Right renal pelvis (tissue), 4 donors: ENCODE data around the gene CTIF. TPM values are rescaled to one million over a fixed set of nuclear protein-coding genes. Genes with fewer than 3 reads are reported as not detected.

Source experiments
- DNase-seq, 4 donors: peaks; one replicate each; pipeline ENCODE4 v3.0.0-alpha.2; 2013; ENCODE audit warnings: low read depth in 4 of 4, low spot score in 3 of 4, missing footprints in 1 of 4
- polyA plus RNA-seq, 4 donors: library from polyadenylated mRNA; unstranded; fragments of 120-200 nt; gene quantifications; one replicate each; pipeline ENCODE4 v1.2.1, GENCODE V29; 2013; ENCODE audit not compliant: insufficient read length in 4 of 4

Gene CTIF
- polyA plus RNA-seq, 4 donors, result 19.1 to 21.8 (median 21.7) TPM

DNA sequence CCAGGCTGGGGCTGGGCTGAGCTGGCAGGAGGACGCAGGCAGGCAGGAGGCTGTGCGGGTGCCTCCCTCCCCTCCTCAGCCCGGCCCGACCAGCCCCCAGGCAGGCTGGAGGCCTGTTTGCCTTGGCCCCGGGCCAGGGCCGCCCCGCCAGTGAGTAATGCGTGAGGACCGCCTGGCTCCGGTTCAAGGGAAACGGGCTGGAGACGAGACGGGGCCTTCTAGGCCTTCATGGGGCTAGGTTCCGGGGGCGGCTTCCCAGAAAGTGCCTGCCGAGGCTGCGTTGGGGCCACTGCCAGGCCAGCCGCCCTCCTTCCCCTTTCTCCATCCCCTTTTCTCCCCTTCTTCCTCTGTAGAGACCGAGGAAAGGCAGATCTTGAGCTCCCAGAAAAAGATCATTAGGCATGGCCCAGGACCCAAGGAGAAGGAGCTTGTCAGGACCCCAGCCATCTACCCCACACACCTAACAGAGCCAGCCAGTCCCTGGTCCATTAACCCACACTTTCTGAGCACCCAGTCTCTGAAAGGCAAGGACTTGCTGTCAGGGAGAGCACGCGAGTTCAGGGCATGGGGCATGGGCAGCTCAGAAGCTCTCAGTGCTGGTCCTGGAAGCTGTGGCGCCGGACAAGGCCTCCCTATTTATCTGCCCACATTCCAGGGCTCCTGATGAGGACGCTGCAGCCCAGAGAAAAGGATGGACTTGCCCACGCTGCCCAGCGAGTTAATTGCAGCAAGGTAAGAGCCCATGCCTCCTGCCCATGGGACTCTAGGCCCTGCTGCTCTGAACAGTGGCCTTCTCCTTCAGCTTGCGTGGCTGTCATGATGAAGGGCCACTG, 363.4 kb downstream of the CTIF start:
- DNase-seq, result peak; percentile 74 to 86 (median 80)

- no peak for DNase-seq
Observed at GRCh38 chr18:48902856-48903601, 364.2 kb downstream of the CTIF start.

- DNase-seq, result no peak
Observed at GRCh38 chr18:48904091-48904490, 365.3 kb downstream of the CTIF start.

DNA sequence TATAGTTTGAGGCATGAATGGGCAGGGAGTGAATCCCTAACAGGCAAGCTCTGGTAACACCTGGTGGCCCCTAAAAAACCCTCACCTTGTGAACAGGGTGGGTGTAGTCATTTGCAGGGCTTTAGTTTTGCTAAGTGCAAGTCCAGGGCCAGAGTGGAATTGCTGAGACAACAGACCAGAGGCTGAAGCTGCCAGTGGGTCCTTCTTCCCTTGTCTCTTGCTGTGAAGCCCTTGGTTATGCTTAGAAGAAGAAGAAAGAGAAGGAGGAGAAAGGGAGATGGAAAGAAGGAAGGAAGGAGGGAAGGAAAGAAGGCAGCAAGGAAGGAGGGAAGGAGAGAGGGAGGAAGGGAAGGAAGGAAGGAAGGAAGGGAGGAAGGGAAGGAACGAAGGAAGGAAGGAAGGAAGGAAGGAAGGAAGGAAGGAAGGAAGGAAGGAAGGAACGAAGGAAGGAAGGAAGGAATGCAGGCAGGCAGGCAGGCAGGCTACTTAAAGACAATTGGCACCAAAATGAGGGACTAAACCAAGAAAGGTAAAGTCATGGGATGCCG, 366.1 kb downstream of the CTIF start:
- no peak for DNase-seq

DNA sequence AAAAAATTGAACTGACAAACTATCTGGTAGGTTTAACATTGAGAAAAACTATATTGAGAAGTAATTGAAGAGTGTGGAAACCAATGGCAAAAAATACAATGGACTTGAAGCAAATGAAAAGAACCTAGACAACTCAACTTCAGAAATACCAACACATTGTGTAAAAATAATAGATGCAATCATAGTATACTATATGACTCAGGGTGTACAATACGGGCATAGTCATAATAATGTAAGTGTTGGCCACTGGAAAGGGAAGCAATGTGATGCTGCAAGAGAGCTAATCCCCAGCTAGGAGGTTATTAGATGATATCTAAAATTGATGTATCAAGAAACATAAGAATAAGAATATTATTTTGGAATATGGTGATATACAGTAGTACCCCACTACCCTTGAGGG, 366.7 kb downstream of the CTIF start:
- no peak for DNase-seq

DNA sequence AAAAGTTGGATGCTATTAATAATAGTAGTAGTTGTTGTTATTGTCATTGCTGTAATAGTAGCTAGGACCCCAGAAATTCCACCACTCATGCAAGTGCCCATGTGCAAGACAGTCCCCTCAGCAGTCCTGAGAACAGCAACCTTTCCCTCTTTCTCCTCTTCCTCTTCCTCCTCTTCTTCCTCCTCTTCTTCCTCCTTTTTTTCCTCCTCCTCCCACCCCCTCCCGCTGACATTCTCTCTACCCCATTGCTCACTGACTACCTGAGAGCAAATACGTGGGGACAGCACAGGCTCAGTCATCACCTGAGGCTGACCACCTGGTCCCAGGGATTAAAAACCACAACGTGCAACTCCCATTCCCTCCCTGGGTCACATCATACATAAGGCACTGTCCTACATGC, 370.1 kb downstream of the CTIF start:
- DNase-seq, result no peak

GRCh38 chr18:48909721-48910120, 370.9 kb downstream of the CTIF start:
- DNase-seq, result no peak

DNA sequence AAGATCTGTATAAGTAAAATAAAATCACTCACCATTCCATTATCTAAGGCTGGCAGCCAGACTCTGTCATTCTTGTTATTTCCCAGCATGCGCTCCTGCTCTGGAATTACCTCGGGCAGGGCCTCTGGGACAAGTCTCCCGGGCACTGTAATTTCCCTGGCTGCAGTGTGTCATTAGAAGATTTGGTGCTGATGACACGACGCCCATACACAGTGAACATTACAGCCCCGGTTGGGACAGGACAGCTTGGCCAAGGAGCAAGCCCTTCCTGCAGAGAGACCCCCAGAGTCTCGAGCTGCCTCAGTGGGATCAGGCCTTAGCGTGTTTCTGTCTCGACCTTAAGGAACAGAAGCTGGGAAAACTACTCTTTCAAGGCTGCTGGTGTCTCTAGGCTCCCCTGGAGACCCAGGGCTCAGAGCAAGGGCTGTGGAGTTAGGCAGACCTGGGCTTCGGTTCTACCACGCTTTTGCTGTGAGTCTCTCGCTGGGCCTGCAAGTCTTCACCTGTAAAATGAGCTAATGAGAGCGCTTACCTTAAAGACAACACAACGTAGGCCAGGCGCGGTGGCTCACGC, 372.2 kb downstream of the CTIF start:
- DNase-seq, result no peak

Other genes with a start within 250 kb of the CTIF start
- 10 to 100 TPM; 14.8 to 18.7 (median 17.2) TPM for gene ZBTB7C, start 129.6 kb upstream of the CTIF start, polyA plus RNA-seq